Muscle layer of colon (tissue), 2 donors: ENCODE data around the gene RGS7.
"Not testable (repeated sequence)": the region's sequence is repeated elsewhere in the genome, so short reads cannot be mapped to it uniquely, and the experiment has no call there.

ENCODE experiments used
- H3K27ac ChIP-seq: one replicate; pipeline ENCODE4 v1.7.0; 2013; ENCODE audit warnings: low read depth, mild to moderate bottlenecking, low read length, moderate library complexity
- H3K27me3 ChIP-seq, 2 donors: one replicate each; pipeline ENCODE4 v1.7.0; 2013; ENCODE audit warnings: low read length in 2 of 2, mild to moderate bottlenecking in 2 of 2; ENCODE audit not compliant: insufficient read depth in 2 of 2, control insufficient read depth in 1 of 2
- H3K36me3 ChIP-seq: one replicate; pipeline ENCODE4 v1.7.0; 2013; ENCODE audit warnings: mild to moderate bottlenecking, low read length; ENCODE audit not compliant: insufficient read depth
- H3K4me1 ChIP-seq: one replicate; pipeline ENCODE4 v1.7.0; 2013; ENCODE audit warnings: mild to moderate bottlenecking, low read length; ENCODE audit not compliant: insufficient read depth
- H3K4me3 ChIP-seq, 2 donors: one replicate each; pipeline ENCODE4 v1.7.0; 2013; ENCODE audit warnings: low read length in 2 of 2, low read depth in 1 of 2, mild to moderate bottlenecking in 1 of 2, moderate library complexity in 1 of 2
- H3K9ac ChIP-seq: one replicate; pipeline ENCODE4 v1.7.0; 2013; ENCODE audit warnings: low read length
- H3K9me3 ChIP-seq: one replicate; pipeline ENCODE4 v1.7.0; 2013; ENCODE audit warnings: mild to moderate bottlenecking, low read length
- donor health status: abdominal sarcoma.
- donor health status: Adenocarcinoma of cecum.

Gene RGS7

GRCh38 chr1:241302024-241302423 lies 55.0 kb downstream of the RGS7 start:
- not testable (repeated sequence) for H3K4me1 ChIP-seq, H3K27ac ChIP-seq, H3K4me3 ChIP-seq, H3K36me3 ChIP-seq, H3K9ac ChIP-seq, H3K9me3 ChIP-seq, H3K27me3 ChIP-seq

- no peaks in the 10 kb centered on the region for H3K36me3 ChIP-seq
- H3K9me3 ChIP-seq = peaks cover 3% of the 10 kb centered on the region
- H3K4me1 ChIP-seq = no peaks in the 10 kb centered on the region
- H3K27me3 ChIP-seq = no peaks in the 10 kb centered on the region
- H3K27ac ChIP-seq = no peak overlapping the region
- no peak overlapping the region for H3K9ac ChIP-seq
- H3K4me3 ChIP-seq = no peak overlapping the region
These were observed 57.7 kb downstream of the RGS7 start for GRCh38 chr1:241299347-241299746.

GRCh38 chr1:241292973-241293372 lies 64.0 kb downstream of the RGS7 start:
- Histone ChIP-seq H3K27me3 (no peaks in the 10 kb centered on the region), H3K36me3 (no peaks in the 10 kb centered on the region), H3K4me3 (no peak overlapping the region), H3K9me3 (no peaks in the 10 kb centered on the region), H3K4me1 (no peaks in the 10 kb centered on the region), H3K9ac (no peak overlapping the region), H3K27ac (no peak overlapping the region)

GRCh38 chr1:241291548-241291947 lies 65.5 kb downstream of the RGS7 start:
- H3K9ac ChIP-seq = not testable (repeated sequence)

GRCh38 chr1:241286486-241286885 lies 70.5 kb downstream of the RGS7 start:
- H3K4me3 ChIP-seq = no peak overlapping the region
- H3K9me3 ChIP-seq = no peaks in the 10 kb centered on the region
- no peak overlapping the region for H3K27ac ChIP-seq
- no peaks in the 10 kb centered on the region for H3K36me3 ChIP-seq
- no peaks in the 10 kb centered on the region for H3K4me1 ChIP-seq
- H3K9ac ChIP-seq = no peak overlapping the region
- H3K27me3 ChIP-seq = no peaks in the 10 kb centered on the region

More at GRCh38 chr1:241291548-241291947, 65.5 kb downstream of the RGS7 start:
- not testable (repeated sequence) for H3K27ac ChIP-seq, H3K4me3 ChIP-seq, H3K4me1 ChIP-seq, H3K27me3 ChIP-seq, H3K36me3 ChIP-seq, H3K9me3 ChIP-seq

GRCh38 chr1:241276391-241276790 lies 80.6 kb downstream of the RGS7 start:
- Histone ChIP-seq H3K9ac (no peak overlapping the region), H3K4me3 (no peak overlapping the region), H3K36me3 (no peaks in the 10 kb centered on the region), H3K4me1 (no peaks in the 10 kb centered on the region), H3K27ac (no peak overlapping the region), H3K27me3 (no peaks in the 10 kb centered on the region), H3K9me3 (no peaks in the 10 kb centered on the region)

GRCh38 chr1:241275981-241276380 lies 81.0 kb downstream of the RGS7 start:
- Histone ChIP-seq H3K9me3 (no peaks in the 10 kb centered on the region), H3K36me3 (no peaks in the 10 kb centered on the region), H3K4me3 (no peak overlapping the region), H3K27ac (no peak overlapping the region), H3K4me1 (no peaks in the 10 kb centered on the region), H3K27me3 (no peaks in the 10 kb centered on the region), H3K9ac (no peak overlapping the region)

GRCh38 chr1:241275226-241275625 lies 81.8 kb downstream of the RGS7 start:
- Histone ChIP-seq H3K4me1 (no peaks in the 10 kb centered on the region), H3K9ac (no peak overlapping the region), H3K27me3 (no peaks in the 10 kb centered on the region), H3K36me3 (no peaks in the 10 kb centered on the region), H3K4me3 (no peak overlapping the region), H3K9me3 (no peaks in the 10 kb centered on the region), H3K27ac (no peak overlapping the region)

- H3K27me3 ChIP-seq = no peaks in the 10 kb centered on the region
- H3K9me3 ChIP-seq = no peaks in the 10 kb centered on the region
- H3K4me1 ChIP-seq = no peaks in the 10 kb centered on the region
These were observed 82.3 kb downstream of the RGS7 start for GRCh38 chr1:241274693-241275092.

GRCh38 chr1:241272828-241273227 lies 84.2 kb downstream of the RGS7 start:
- Histone ChIP-seq H3K9ac (no peak overlapping the region), H3K9me3 (no peaks in the 10 kb centered on the region), H3K36me3 (no peaks in the 10 kb centered on the region), H3K4me1 (no peaks in the 10 kb centered on the region), H3K27me3 (no peaks in the 10 kb centered on the region), H3K27ac (no peak overlapping the region), H3K4me3 (no peak overlapping the region)

More at GRCh38 chr1:241274693-241275092, 82.3 kb downstream of the RGS7 start:
- Histone ChIP-seq H3K9ac (no peak overlapping the region), H3K36me3 (no peaks in the 10 kb centered on the region), H3K27ac (no peak overlapping the region), H3K4me3 (no peak overlapping the region)

- H3K27me3 ChIP-seq = no peaks in the 10 kb centered on the region
These were observed 85.6 kb downstream of the RGS7 start for GRCh38 chr1:241271427-241271826.

GRCh38 chr1:241270016-241270415 lies 87.0 kb downstream of the RGS7 start:
- no peak overlapping the region for H3K27ac ChIP-seq
- H3K9me3 ChIP-seq = no peaks in the 10 kb centered on the region
- no peaks in the 10 kb centered on the region for H3K27me3 ChIP-seq
- no peak overlapping the region for H3K4me3 ChIP-seq
- no peak overlapping the region for H3K9ac ChIP-seq
- H3K36me3 ChIP-seq = no peaks in the 10 kb centered on the region
- H3K4me1 ChIP-seq = no peaks in the 10 kb centered on the region

More at GRCh38 chr1:241271427-241271826, 85.6 kb downstream of the RGS7 start:
- Histone ChIP-seq H3K9me3 (no peaks in the 10 kb centered on the region), H3K27ac (no peak overlapping the region), H3K4me1 (no peaks in the 10 kb centered on the region), H3K36me3 (no peaks in the 10 kb centered on the region), H3K9ac (no peak overlapping the region), H3K4me3 (no peak overlapping the region)
